Stimulated activated effector memory CD8-positive, alpha-beta T cell treated with anti-CD3 and anti-CD28 coated beads, Interleukin-12 subunit alpha, Interleukin-12 subunit beta, amount 100 ng/mL, for 72 hours (primary cell): ENCODE measurements around the gene B3GAT1.

Source experiments
- ATAC-seq: fragments of 150-1000 bp; cut with Tn5 transposase; 2 replicates; pipeline ENCODE4 v1.10.0; 2021
- DNase-seq, 2 donors: peaks; one replicate each; pipeline ENCODE4 v3.0.0; 2021 to 2022; ENCODE audit warnings: low spot score in 2 of 2
- H3K27ac Mint-ChIP-seq: one replicate; pipeline ENCODE4 v1.8.0; 2022; ENCODE audit warnings: mild to moderate bottlenecking, mixed read lengths
- H3K36me3 Mint-ChIP-seq: one replicate; pipeline ENCODE4 v1.8.0; 2022; ENCODE audit warnings: mild to moderate bottlenecking, mixed read lengths
- H3K4me1 Mint-ChIP-seq: one replicate; pipeline ENCODE4 v1.8.0; 2022; ENCODE audit warnings: mixed read lengths
- H3K4me3 Mint-ChIP-seq: one replicate; pipeline ENCODE4 v1.8.0; 2022; ENCODE audit warnings: mild to moderate bottlenecking, mixed read lengths
- H3K9me3 Mint-ChIP-seq: one replicate; pipeline ENCODE4 v1.8.0; 2022; ENCODE audit warnings: mixed read lengths

The B3GAT1 gene

GRCh38 chr11:134425816-134426536 is 13.9 kb upstream of the B3GAT1 start:
- no peaks in the 10 kb centered on the region for H3K36me3 Mint-ChIP-seq
- no peak for ATAC-seq
- no peak overlapping the region for H3K4me3 Mint-ChIP-seq
- no peaks in the 10 kb centered on the region for H3K9me3 Mint-ChIP-seq
- H3K4me1 Mint-ChIP-seq: no peaks in the 10 kb centered on the region
- H3K27ac Mint-ChIP-seq: no peak overlapping the region
- DNase-seq: no peak

- Mint-ChIP-seq H3K4me3 (no peak overlapping the region), H3K36me3 (no peaks in the 10 kb centered on the region), H3K4me1 (no peaks in the 10 kb centered on the region), H3K9me3 (no peaks in the 10 kb centered on the region), H3K27ac (no peak overlapping the region)
- no peak for DNase-seq
- ATAC-seq: no peak
Observed at GRCh38 chr11:134425413-134425812, 13.4 kb upstream of the B3GAT1 start.

GRCh38 chr11:134423106-134423505 is 11.1 kb upstream of the B3GAT1 start:
- Mint-ChIP-seq H3K4me3 (no peak overlapping the region), H3K4me1 (no peaks in the 10 kb centered on the region), H3K36me3 (no peaks in the 10 kb centered on the region), H3K9me3 (no peaks in the 10 kb centered on the region), H3K27ac (no peak overlapping the region)
- DNase-seq (no peak), ATAC-seq (no peak)

GRCh38 chr11:134417871-134418840 is 6.1 kb upstream of the B3GAT1 start:
- no peak for ATAC-seq
- Mint-ChIP-seq H3K9me3 (no peaks in the 10 kb centered on the region), H3K27ac (no peak overlapping the region), H3K4me3 (no peak overlapping the region), H3K4me1 (peaks cover 17% of the 10 kb centered on the region), H3K36me3 (no peaks in the 10 kb centered on the region)
- no peak for DNase-seq

- H3K4me1 Mint-ChIP-seq: peaks cover 20% of the 10 kb centered on the region
- no peak for ATAC-seq
- DNase-seq: no peak
- no peaks in the 10 kb centered on the region for H3K9me3 Mint-ChIP-seq
- no peaks in the 10 kb centered on the region for H3K36me3 Mint-ChIP-seq
- H3K4me3 Mint-ChIP-seq: no peak overlapping the region
- no peak overlapping the region for H3K27ac Mint-ChIP-seq
Observed at GRCh38 chr11:134416726-134417125, 4.7 kb upstream of the B3GAT1 start.

- DNase-seq: no peak
- no peak for ATAC-seq
- H3K36me3 Mint-ChIP-seq: no peaks in the 10 kb centered on the region
- H3K9me3 Mint-ChIP-seq: no peaks in the 10 kb centered on the region
- H3K27ac Mint-ChIP-seq: no peak overlapping the region
- H3K4me3 Mint-ChIP-seq: no peak overlapping the region
- peaks cover 33% of the 10 kb centered on the region for H3K4me1 Mint-ChIP-seq
Observed at GRCh38 chr11:134414766-134415765, 3.0 kb upstream of the B3GAT1 start.

- H3K36me3 Mint-ChIP-seq: no peaks in the 10 kb centered on the region
- ATAC-seq (no peak), DNase-seq (no peak)
- peaks cover 41% of the 10 kb centered on the region for H3K4me1 Mint-ChIP-seq
- peak overlapping the region; percentile 27 for H3K4me3 Mint-ChIP-seq
- H3K9me3 Mint-ChIP-seq: no peaks in the 10 kb centered on the region
- H3K27ac Mint-ChIP-seq: no peak overlapping the region
Observed at GRCh38 chr11:134413826-134414731, 2.0 kb upstream of the B3GAT1 start.

- H3K4me1 Mint-ChIP-seq: peaks cover 41% of the 10 kb centered on the region
Observed at GRCh38 chr11:134413043-134413825, 1.2 kb upstream of the B3GAT1 start.

GRCh38 chr11:134410766-134411165 is 1.3 kb downstream of the B3GAT1 start:
- Mint-ChIP-seq H3K4me3 (peak overlapping the region; percentile 71), H3K27ac (peak overlapping the region; percentile 64), H3K4me1 (peaks cover 46% of the 10 kb centered on the region), H3K9me3 (no peaks in the 10 kb centered on the region), H3K36me3 (no peaks in the 10 kb centered on the region)
- no peak for DNase-seq
- ATAC-seq: no peak

More at GRCh38 chr11:134413043-134413825, 1.2 kb upstream of the B3GAT1 start:
- Mint-ChIP-seq H3K4me3 (peak overlapping the region; percentile 27), H3K36me3 (no peaks in the 10 kb centered on the region), H3K9me3 (no peaks in the 10 kb centered on the region), H3K27ac (no peak overlapping the region)
- ATAC-seq (peak; percentile 20), DNase-seq (peak in 1 of 2 donors; percentile 52)

- no peaks in the 10 kb centered on the region for H3K36me3 Mint-ChIP-seq
- DNase-seq: no peak
- no peaks in the 10 kb centered on the region for H3K9me3 Mint-ChIP-seq
- peaks cover 40% of the 10 kb centered on the region for H3K4me1 Mint-ChIP-seq
- ATAC-seq: no peak
- no peak overlapping the region for H3K27ac Mint-ChIP-seq
- H3K4me3 Mint-ChIP-seq: no peak overlapping the region
Observed at GRCh38 chr11:134409552-134410429, 2.3 kb downstream of the B3GAT1 start.

GRCh38 chr11:134407923-134408322 is 4.1 kb downstream of the B3GAT1 start:
- Mint-ChIP-seq H3K4me3 (no peak overlapping the region), H3K9me3 (no peaks in the 10 kb centered on the region), H3K27ac (peak overlapping the region; percentile 52), H3K4me1 (peaks cover 27% of the 10 kb centered on the region), H3K36me3 (no peaks in the 10 kb centered on the region)
- DNase-seq: no peak
- no peak for ATAC-seq

- H3K9me3 Mint-ChIP-seq: no peaks in the 10 kb centered on the region
- peaks cover 31% of the 10 kb centered on the region for H3K4me1 Mint-ChIP-seq
- DNase-seq: no peak
- H3K27ac Mint-ChIP-seq: peak overlapping the region; percentile 52
- no peaks in the 10 kb centered on the region for H3K36me3 Mint-ChIP-seq
- no peak for ATAC-seq
- H3K4me3 Mint-ChIP-seq: no peak overlapping the region
Observed at GRCh38 chr11:134407321-134407828, 4.7 kb downstream of the B3GAT1 start.
